HG03095 (cell line): Measurements from ENCODE around the gene SGK1.
"Not testable (repeated sequence)": the region's sequence is repeated elsewhere in the genome, so short reads cannot be mapped to it uniquely, and the experiment has no call there.

ENCODE experiments used
- ATAC-seq: cut with Tn5 transposase; IDR thresholded peaks from one replicate; pipeline ENCODE4 v1.9.1; 2021; ENCODE audit warnings: moderate library complexity; ENCODE audit not compliant: unreplicated experiment

The SGK1 gene

GRCh38 chr6:134193536-134194498 is 124.1 kb downstream of the SGK1 start:
- no peak for ATAC-seq

DNA sequence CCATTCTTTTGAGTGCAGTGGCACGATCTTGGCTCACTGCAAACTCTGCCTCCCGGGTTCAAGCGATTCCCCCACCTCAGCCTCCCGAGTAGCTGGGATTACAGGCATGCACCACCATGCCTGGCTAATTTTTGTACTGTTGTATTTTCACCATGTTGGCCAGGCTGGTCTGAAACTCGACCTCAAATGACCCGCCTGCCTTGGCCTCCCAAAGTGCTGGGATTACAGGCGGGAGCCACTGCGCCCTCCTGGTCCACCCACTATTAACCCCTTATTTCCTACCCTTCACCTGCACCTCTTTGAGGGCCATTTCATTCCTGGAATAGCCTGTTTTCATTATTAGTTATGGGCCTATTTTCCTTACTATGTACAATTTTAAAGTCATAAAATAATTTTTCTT is 125.3 kb downstream of the SGK1 start:
- ATAC-seq, result not testable (repeated sequence)

- no peak for ATAC-seq
These were observed 127.0 kb downstream of the SGK1 start for GRCh38 chr6:134190883-134191282.

GRCh38 chr6:134187751-134188150 is 130.2 kb downstream of the SGK1 start:
- no peak for ATAC-seq

GRCh38 chr6:134187154-134187553 is 130.8 kb downstream of the SGK1 start:
- ATAC-seq, result no peak

DNA sequence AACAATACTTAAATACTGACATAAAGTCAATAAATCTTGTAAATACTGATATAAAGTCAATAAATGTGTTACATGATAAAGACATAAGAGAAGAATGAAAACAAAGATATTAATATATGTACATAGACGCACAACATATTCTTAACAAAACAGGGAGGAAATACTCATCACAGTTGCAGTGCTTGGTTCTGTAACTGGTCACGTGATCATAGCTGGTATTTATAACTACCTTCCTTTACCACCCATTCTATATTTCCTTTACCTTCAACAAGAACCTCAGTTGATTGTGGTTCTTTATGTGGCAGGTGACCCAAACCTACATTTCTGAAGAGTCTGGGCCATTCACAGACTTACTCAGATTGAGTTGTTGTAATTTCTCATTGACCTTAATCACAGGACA is 131.6 kb downstream of the SGK1 start:
- no peak for ATAC-seq

DNA sequence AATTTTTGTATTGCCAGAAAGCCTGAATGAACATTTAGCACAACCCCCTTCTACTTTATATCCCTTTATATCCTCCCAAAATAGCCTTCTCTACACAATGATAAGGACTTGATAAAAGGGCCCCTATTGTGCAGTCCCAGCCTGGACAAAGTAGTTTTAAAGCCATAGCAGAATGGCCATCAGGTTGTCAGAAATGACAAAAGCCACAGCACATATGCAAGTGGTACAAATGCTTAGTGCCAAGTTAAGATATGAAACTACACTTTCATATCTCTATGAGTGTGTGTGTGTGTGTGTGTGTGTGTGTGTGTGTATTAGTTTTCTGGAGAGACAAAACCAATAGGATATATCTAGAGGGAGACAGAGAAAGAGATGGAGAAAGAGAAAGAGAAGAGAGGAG is 132.6 kb downstream of the SGK1 start:
- ATAC-seq, result no peak

- no peak for ATAC-seq
These were observed 134.1 kb downstream of the SGK1 start for GRCh38 chr6:134183844-134184243.

DNA sequence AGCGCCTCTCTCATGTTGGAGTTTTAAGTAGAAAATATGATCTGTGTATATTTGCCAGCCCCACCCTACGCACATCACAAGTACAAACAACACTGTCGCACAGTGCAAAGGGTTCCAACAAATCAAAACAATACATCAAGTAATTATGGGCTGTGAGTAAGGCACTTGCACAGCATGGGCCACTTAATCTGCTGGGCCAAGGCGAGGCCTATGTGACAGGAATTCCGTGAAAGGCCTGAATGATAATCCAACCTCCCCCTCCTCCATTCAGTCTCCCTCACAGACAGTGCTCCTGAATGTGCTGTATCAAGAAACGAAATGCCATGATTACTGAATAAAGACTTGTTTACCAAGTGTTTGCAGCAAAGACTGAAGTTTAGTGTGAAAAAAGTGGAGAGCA is 135.4 kb downstream of the SGK1 start:
- ATAC-seq, result no peak

DNA sequence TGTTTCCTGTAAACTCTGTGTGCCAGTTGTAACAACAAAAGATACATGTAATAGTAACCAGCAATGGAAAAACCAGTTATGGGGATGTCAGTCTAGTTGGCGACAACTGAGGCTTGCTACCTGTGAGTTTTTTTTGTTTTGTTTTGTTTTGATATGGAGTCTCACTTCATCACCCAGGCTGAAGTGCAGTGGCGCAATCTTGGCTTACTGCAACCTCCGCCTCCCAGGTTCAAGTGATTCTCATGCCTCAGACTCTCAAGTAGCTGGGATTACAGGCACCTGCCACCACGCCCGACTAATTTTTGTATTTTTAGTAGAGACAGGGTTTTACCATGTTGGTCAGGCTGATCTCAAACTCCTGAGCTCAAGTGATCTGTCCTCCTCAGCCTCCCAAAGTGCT is 136.2 kb downstream of the SGK1 start:
- not testable (repeated sequence) for ATAC-seq

- not testable (repeated sequence) for ATAC-seq
These were observed 136.7 kb downstream of the SGK1 start for GRCh38 chr6:134181251-134181650.

DNA sequence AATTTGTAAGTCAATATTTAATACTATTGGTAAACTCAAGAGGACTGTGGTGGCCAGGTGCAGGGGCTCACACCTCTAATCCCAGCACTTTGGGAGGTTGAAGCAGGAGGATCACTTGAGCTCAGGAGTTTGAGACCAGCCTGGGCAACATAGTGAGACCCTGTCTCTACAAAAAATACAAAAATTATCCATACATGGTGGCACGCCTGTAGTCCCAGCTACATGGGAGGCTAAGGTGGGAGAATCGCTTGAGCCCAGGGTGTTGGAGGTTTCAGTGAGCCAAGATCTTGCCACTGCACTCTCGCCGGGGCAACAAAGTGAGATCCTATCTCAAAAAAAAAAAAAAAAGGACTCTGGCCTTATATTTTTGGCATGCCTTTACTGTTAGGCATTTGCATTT is 137.4 kb downstream of the SGK1 start:
- not testable (repeated sequence) for ATAC-seq

DNA sequence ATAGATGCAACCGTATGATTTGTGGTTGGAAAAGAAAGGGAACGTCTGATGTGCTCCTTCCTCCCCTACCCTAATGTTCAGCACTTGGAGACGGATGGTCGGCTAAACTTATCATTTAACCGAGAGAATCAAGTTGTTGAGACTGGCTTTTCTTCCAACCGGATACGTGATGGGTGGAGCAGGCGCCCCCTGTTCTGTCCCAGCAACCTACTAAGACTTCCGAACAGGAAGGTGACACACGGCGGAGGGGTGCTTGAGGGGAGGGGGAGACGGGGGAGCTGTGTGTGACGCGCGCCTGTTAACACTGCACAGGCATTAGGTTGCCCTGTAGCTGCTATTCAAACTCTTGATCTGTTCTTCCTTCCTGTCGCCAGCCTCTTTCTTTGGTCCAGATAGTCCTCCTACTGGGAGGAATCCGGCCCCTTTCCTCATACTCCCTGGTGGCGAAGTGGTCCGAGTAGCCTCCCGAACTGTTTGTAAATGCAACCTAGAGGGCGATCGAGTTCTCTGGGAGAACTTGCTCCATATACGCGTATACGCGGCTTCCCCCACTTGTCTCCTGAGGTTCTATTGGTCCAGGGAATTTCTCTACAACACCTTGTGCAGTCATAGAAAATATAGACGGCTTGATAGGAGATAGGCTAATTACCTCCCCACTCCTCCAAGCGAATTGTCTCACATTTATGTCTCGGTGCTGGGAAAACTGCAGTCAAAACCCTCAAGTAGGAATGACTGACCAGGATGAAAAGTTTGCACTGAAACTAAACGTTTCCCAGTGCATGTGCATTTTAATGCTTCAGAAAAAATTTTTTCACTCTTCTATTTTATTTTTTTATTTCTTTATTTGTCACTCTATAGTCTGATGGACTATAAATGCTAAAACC is 139.5 kb downstream of the SGK1 start:
- no peak for ATAC-seq

DNA sequence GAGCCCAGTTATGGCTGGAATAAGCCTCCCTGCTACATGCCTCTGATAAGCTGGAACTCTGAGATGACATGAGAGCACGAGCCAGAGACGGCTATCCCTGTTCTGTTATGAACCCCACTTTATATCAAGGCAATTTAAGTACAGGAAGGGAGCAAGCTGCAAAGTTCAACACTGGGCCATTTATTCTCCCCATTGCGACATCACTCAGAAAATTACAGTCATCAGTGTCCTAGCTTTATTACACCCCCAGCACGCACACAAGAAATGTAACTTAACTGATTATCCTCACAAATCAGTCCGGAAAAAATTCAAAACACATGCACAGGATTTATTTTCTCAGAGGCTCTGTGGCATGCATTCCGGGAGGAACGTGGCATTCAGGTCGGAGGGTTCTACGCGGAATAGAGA is 140.2 kb downstream of the SGK1 start:
- no peak for ATAC-seq

DNA sequence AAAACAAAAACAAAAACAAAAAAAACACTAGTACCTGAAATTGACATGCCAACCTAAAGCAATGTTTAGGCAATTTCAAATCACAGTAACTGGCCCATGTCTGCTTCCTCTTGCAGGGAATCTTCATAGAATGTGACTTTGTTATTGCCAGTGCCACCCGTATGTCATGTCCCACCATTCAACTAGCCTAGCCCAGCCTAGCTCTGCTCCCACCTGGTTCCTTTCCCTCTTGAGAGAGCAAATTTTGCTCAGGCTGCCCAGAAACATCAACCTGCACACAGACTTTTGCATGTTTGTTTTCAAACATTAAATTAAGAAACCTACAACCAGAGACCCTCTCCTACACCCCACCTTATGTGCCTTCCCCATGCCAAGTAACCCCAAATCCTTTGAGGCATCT is 140.7 kb downstream of the SGK1 start:
- no peak for ATAC-seq

- no peak for ATAC-seq
These were observed 141.5 kb downstream of the SGK1 start for GRCh38 chr6:134176264-134176975.

- peak; percentile 12 for ATAC-seq
These were observed 142.2 kb downstream of the SGK1 start for GRCh38 chr6:134175532-134176263.

GRCh38 chr6:134174672-134175531 is 143.0 kb downstream of the SGK1 start:
- ATAC-seq, result peak; percentile 69

- ATAC-seq, result peak; percentile 0
These were observed 143.8 kb downstream of the SGK1 start for GRCh38 chr6:134173936-134174671.
